GM12873 (cell line): ENCODE data around the gene PRKAG2.

Experiments used
- CTCF ChIP-seq: IDR thresholded peaks from 2 replicates; pipeline ENCODE4 v1.5.1; 2012; ENCODE audit warnings: low read depth, mild to moderate bottlenecking, moderate library complexity, low read length, control low read depth; ENCODE audit not compliant: insufficient read depth; ENCODE audit errors: missing control alignments

The PRKAG2 gene

GRCh38 chr7:151710121-151710640 lies 166.7 kb downstream of the PRKAG2 start:
- no peak for TF ChIP-seq CTCF

- TF ChIP-seq CTCF = no peak
Measured at GRCh38 chr7:151709141-151710038, 167.5 kb downstream of the PRKAG2 start.

GRCh38 chr7:151708610-151709009 lies 168.3 kb downstream of the PRKAG2 start:
- TF ChIP-seq CTCF = no peak

GRCh38 chr7:151707757-151708156 lies 169.2 kb downstream of the PRKAG2 start:
- no peak for TF ChIP-seq CTCF

GRCh38 chr7:151707105-151707469 lies 169.8 kb downstream of the PRKAG2 start:
- TF ChIP-seq CTCF = no peak

GRCh38 chr7:151706277-151707104 lies 170.4 kb downstream of the PRKAG2 start:
- no peak for TF ChIP-seq CTCF
